Stimulated activated CD4-positive, alpha-beta T cell treated with anti-CD3 and anti-CD28 coated beads, Interleukin-12 subunit alpha, Interleukin-12 subunit beta, amount 100 ng/mL, for 48 hours (primary cell): ENCODE data around the gene RAD51B.
"Not testable (repeated sequence)": the region's sequence is repeated elsewhere in the genome, so short reads cannot be mapped to it uniquely, and the experiment has no call there.

ENCODE experiments used
- DNase-seq, 3 donors: peaks; one replicate each; pipeline ENCODE4 v3.0.0-alpha.2; 2020; ENCODE audit warnings: low read depth in 2 of 3, low spot score in 1 of 3

RAD51B gene

DNA sequence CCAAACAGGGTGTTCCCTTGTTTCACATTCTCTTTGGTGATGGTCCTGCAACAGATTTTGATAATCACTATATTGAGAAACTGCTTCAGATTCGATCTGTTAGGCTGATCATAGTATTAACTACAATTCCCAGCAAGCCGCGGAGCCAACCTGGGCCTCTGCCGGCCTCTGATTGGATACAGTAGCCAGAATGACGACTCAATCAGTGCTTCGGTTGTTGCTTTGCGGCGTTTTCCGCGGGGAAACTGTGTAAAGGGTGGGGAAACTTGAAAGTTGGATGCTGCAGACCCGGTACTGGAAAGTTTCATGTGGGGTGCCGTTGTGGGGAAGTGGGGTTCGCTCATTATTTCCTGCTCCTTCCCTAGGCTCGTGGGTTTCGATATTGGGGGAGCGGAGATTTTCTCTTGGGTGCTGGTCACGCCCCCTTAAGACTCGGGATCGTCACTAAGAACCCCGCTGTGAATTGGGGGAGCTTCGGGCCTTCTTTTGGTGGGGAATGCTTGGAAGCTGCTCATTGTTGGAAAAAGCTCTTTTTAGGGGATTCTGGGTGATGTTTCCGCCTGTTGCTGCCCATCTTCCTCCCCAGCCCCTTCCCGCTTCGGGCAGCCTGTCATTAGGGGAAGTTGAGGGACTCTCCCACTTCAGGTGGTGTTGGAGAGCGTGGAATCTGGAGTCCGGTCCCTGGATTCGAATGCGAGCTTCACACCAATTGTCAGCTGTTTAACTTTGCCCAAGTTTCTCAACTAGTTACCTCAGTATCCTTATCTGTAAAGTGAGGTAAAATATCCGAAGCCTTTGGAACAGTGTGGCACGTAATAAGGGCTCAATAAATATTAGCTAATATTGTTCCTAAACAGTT, at the start of gene RAD51B:
TSS of gene RAD51B (plus strand) at position 217 of the 859 bp plus-strand sequence.
- DNase-seq = peak; percentile 75 to 85 (median 75)

DNA sequence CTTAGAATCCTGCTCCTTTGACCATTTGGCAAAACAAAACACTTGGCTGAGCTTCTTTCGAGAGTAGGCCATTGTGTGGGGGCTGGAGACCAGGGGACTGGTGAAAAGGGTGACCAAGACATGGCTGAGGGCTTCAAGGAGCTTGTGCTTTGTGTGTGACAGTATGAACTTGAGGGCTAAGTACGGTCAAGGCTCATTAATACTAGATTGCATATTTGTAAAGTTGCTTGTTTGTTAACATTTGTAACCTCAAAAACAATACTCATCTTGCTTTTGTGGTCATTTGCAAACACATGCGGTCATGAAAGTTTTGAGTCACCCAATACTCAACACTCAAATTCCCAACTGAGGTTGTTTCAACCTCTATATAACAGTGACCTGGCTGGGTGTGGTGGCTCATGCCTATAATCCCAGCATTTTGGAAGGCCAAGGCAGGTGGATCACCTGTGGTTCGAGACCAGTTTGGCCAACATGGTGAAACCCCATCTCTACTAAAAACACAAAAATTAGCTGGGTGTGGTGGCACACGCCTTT, 45.7 kb upstream of the RAD51B start:
- no peak for DNase-seq

DNA sequence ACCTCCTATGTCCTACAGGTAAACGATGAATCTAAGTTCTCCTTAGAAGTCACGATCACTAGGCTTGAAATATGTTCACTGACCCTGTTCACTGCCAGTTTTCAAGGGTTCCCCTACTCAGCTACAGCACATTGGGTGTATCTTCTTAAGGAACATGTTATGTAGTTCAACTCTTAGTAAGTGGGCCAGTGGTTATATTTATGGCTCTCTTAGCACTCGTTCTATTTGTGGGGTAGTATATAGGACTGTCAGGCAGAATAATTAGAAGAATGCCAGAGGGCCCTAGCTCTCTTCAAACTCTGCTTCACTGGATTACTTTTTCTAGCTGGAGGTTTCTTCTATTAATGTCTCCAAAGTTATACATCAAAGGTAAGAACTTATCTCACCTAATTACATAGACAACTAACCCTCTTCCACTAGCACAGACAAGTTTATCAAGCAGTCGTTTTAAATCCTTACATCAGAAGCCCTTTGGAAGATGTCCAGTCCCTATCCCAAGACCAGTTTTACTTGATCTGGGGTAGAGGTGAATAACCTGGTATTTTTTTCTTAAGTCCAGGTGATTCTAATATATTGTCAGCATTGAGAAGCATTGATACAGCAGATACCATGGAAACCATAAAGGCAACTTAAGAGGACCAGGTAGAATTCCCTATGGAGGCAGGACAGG, 42.8 kb upstream of the RAD51B start:
- no peak for DNase-seq

DNA sequence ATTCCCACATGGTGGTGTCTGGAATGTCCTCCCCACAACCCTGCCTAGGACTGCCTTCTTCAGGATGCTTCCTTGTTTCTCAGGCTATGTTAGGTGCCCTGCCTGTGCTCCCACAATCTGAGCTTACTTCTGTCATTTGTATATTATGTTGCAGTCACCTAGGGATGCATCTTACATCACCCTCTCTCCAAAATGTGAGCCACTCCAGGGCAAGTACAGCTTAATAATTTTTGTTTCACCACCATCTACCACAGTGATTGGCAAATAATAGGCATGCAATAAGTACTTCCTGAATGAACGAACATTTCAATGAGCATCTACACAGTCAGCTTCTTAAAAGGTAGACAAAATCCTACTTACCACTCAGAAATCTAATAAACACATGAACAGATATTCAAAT, 40.8 kb upstream of the RAD51B start:
- no peak for DNase-seq

DNA sequence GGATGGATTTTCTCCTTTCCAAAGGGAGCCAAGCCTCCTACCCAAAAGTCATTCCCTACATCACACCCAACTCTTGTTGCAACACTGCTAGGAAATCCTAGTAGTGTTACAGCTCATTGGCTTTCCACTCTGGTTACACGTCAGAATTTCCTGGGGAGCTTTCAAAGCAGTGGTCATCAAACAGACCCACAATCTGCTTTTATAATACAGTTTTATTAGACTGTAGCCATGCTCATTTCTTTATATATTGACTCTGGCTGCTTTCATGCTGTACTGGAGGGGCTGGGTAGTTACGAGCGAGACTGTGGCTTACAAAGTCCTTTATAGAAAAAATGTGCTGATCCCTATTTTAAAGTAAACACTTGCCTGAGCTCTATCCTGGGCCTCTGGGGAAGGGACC, 37.5 kb upstream of the RAD51B start:
- no peak for DNase-seq

DNA sequence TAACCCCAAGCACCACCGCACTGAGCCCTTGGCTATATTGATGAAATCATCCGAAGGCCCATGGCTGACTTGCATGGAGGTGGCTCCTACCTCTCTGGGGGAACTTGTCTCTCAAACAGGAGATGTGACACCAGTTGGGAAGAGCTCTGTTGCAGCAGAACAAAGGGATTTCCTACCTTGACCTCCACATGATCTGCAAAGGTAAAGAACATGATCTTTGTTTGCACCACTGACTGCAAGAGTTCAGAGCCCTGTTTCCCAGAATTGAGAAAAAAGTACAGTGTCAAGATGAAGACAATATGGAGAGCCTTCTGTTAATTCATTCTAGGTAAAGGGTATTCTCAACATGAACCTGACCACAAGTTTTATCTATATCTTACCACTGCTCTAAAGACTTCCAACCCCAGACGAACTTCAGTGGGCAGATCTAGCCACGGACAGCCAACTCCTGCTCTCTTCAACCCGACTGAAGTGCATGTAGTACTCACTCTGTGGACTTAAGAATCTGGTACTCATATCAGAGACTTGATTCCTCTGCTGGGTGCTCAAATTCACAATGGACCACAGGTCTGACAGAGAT, 35.2 kb upstream of the RAD51B start:
- no peak for DNase-seq

DNA sequence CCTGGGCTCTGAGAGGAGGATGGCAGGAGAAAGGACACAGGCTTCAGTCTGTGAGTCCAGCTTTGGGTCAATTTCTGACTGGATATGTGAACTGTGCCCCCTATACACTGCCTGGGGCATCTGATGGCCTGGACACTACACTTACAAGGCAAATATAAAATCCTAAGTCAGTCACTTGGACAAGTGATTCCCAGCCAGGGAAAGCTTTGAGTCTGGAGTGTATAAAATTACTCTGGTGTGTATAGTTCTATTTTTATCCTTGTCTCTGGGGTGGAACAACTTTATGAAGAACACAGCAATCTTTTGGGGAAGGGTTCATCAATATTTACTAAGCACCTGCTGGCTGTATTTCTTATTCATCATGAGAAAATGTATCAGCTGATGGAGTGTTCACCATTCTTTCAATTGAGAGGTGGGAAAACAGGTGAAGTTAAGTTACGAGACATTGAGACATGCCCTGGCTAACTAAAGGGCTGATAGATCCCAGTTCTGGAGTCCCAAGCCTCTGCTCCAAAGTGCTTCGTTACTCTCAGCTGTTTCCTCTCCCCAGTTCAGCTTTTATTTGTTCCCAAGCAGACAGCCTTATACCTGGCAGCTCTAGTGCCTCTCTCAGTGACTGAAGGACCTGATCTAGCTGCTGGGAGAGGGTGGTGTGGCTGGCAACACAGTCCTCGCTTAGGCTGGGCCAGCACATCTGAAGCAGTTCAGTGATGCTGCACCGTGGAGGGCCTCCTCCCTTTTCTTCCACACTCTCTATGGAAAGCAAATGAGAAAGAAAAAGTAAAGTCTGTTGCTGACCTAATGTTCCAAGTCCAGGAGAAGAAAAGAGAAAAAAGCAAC, 34.1 kb upstream of the RAD51B start:
- no peak for DNase-seq

DNA sequence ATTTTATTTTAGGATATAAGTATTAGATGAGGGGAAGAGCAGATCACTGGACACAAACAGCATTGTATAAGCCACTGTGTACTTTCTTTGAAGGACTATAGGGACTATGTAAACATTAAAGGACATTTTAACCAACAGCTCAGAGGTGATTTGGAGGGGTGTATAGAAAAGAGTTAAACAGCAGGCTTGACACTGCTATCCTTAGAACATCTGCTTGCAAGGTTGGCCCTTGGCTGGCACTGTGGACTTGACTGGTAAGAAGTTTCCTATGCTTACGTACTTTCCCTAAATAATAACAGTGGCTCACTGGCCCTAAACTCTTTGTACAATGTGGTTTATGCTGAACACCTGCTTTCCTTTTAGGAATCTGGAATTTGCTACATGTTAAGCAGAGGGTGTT, 31.9 kb upstream of the RAD51B start:
- no peak for DNase-seq

DNA sequence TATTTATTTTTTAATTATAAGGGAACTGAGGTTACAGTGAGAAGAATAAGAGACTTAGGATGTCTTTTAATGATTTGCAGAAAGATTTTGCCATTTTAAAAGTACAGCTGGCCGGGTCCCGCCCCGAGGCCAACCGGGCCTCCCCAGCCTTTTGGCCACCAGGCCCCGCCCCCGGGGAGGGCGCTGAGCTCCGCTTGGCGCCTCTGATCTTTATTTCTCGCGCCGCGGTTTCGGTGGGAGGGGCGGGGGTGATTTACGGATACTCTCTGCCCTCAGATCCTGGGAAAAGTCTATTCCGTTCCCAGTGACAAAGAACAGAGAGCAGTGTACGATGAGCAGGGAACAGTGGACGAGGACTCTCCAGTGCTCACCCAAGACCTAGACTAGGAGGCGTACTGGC, 20.8 kb upstream of the RAD51B start:
- DNase-seq = no peak

DNA sequence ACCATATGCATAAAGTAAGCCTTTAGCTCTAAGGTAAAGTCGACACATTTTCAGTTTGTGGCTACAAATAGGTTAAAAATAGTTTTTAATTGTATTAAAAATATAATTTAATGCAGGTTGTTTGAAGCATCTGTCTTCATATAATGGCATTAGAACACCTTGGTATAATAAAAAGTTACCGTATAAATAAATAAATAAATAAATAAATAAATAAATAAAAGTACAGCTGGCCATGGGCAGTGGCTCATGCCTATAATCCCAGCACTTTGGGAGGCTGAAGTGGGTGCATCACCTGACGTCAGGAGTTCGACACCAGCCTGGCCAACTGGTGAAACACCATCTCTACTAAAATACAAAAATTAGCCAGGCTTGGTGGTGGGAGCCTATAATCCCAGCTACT, 18.8 kb upstream of the RAD51B start:
- DNase-seq = no peak

DNA sequence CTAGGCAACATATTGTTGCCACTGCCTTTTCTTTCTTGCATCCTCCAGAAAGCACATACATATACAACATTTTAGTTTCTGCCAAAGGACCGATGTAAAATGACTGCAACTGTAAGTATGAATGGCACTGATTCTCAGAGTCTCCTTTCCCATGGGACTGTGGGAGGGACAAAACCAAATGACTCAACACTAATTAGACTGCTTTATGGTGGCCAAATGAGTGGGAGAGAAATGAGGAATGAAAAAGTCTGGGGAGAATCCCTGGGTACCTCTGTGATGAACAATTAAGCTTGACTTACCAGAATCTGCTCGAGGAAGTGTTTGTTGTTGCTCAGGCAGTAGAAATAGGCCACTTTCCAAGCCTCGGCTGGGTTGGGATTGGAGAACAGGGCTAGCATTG, 13.3 kb upstream of the RAD51B start:
- DNase-seq = no peak

DNA sequence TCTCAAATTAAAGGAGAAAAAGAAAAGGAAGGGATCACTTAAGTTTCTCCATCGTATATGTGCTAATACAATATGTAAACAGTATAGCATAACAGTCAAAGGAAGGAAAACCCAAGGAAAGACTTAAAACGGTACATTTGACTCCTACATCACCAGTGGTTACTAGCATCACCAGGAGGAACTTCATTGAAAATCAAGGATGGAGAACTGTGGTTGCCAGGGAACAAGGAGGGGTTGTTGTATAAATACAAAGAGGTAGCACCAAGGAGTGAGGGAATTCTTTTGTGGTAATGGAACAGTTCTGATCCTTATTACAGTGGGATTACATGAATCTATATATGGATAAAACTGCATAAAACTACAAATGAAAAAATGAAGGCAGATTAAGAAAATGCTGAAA, 4.8 kb upstream of the RAD51B start:
- DNase-seq = no peak

DNA sequence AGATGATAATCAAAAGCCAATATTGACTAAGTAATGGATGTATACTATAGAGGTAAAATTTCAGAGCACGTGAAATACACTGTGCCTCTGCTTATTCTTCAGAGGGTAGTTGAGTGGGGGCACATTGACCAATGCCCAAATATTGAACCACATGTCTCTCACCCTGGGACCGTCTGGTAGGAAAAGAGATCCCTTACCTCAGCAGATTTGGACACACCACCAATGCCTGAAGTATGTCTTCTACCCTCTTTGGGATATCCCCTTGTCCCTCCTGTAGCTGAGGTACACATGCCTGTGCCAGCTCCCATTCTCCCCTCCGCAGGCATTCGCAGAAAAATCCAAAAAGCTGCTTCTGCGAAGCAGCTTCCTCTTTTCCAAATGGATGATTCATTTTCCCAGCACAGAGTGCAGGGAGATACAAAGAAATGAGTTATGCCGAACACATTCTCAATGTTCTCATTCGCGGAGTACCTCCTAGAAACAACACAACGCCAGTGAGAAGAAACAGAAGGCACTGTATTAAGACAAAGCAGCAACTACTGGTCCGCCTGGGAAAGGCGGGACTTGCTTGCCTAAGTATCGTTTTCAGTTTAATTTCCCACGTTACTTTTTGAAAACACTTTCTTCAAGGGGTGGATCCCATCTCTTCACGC, 3.9 kb upstream of the RAD51B start:
- DNase-seq = no peak

DNA sequence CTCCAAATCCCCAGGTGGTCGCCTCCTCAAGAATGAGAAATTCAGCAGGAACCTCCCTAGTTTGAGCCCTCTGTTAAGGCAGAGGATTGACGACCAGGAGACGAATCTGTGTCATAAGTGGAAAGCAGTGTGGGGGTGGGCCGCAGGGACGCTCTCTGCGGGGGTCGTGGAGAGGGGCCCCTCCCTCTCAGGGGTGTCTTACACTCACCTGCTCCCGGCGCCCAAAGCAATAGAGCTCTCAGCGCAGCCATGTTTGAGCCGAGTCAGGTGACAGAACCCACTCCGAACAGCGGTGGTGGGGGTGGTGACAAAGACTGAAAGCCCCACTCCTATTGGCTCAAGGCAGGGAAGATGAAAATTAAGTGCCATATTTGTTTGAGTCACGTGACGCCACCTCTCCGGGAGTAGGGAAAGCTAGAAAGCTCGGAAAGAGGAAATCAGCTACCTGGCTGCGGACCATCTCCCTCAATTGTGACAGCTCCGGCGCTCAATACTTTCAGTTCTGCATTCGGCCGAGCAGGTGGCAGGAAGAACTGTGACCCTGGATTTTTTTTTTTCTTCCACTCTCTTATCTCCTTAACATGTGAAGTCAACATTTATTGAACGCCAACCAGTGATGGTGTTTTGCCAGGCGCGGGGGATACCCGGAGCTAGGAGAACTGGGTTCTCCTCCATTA, 3.1 kb upstream of the RAD51B start, which contains the start of gene ZFYVE26:
TSS of gene ZFYVE26 (minus strand) at position 265 of the 677 bp plus-strand sequence. CDS start 627 bp downstream, outside the sequence.
- DNase-seq = peak; percentile 80 to 85 (median 82)

DNA sequence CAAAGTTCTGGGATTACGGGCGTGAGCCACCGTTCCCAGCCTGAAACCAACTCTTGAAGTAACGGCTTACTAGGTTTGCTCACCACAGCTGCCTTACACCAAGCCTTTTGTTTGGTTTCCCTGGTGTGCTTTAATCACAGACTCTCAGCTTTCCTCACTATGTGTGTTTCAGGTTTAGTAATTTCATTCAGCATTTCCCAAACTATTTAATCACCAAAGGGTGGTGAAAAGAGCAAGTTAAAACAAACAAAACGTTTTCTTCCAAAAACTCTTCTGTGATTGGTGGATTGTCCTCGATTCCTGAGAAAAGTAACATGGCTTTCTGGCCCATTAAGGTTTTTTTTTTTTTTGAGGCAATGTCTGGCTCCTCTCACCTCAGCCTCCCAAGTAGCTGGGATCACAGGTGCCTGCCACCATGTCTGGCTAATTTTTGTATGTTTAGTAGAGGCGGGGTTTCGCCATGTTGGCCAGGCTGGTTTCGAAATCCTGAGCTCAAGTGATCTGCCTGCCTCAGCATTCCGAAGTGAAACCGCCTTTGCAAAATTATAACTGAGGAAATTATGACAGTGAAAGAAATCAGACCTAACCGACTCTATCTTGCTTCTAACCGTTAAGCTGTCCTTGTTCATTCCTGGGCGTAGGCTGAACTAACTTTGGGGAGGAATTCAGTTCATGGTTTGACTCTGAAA, 1.7 kb upstream of the RAD51B start:
- no peak for DNase-seq

DNA sequence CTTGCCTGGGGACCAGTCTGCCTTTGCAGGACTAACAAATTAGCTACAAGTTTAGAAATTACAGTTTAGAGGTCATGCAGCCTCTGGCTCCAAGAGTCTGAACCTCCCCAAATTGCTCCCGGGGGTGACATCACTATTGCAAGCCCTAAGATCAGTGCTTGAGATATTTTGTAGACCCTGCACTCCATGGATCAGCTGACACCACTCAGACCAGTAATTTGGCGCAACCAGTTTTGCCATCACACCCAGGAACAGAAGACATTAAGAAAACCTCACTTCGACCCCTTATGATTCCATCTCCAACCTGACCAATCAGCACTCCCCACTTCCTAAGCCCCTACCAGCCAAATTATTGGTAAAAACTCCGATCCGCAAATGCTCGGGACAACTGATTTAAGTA, 1.1 kb upstream of the RAD51B start:
- DNase-seq = not testable (repeated sequence)

DNA sequence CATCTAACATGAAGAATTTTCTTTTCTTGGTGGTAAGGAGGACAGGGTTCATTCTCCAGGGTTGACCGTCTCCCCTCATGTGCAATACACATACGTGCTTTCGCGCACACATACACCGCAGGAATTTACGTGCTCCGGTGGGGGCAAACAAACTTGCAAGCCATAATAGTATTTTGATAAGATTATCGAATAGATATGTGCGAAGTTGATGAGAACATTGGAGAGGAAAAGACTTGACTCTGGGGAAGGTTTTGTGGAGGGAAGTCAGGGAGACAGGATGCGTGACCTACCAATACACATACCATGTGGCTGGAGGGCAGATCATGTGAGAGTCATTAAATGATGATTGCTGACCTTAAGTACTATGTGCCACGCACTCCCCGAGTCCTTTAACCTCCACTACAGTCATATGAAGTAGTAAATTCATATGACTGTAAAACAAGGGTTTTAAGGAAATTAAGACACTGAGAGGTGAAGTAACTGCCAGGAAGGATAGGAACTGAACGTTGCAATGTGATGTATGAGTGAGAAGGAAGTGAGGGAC, 921 bp downstream of the RAD51B start:
- DNase-seq = peak in 1 of 3 donors; percentile 14

DNA sequence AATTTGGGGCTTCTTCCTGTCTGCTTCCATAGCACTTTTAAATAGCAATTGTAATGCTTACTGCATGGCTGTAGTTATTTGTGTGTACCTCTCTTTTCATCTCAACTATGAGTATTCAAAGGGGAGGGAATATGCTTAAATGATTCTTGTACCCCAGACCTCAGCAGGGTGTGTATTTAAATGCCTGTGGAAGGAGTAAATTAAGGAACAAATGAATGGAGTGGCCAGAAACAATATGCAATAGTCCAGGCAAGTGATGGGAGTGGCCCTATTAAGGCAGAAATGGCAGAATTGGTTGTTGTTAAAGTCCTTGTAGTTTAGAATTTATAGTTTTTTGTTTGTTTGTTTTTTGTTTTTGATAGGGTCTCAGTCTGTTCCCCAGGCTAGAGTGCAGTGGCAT, 1.5 kb downstream of the RAD51B start:
- no peak for DNase-seq

DNA sequence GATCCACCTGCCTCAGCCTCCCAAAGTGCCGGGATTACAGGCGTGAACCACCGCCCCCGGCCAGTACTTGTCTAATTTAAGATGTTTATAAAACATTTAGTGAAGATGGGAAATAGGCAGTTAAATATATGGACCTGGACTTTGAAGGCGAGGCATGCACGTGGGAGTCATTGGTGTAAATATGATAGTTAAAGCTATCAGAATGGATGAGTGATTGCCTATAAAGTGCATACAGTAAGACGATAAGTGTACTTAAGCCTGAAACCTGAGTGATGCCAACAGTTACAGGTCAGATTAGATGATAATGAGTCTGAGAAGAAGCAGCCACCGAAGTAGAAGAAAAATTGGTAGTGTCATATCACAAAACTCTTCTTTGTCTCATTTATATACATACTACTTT, 11.5 kb downstream of the RAD51B start:
- DNase-seq = no peak
